HEK293 (cell line): ENCODE results near the gene NDUFC2.

Source experiments
- ZBTB49 ChIP-seq: fragments of 450-650 bp; formaldehyde crosslinking; IDR thresholded peaks from 2 replicates; pipeline ENCODE4 v1.5.1; 2016; ENCODE audit warnings: missing biosample characterization, missing genetic modification characterization, low read depth
- ZNF132 ChIP-seq: fragments of 450-650 bp; formaldehyde crosslinking; IDR thresholded peaks from 2 replicates; pipeline ENCODE4 v1.5.1; 2017; ENCODE audit warnings: missing biosample characterization, missing genetic modification characterization, borderline replicate concordance

GRCh38 chr11:78034623-78035022 is 45.0 kb downstream of the NDUFC2 start:
- TF ChIP-seq ZBTB49 (tag by site-specific recombination): no peak
- TF ChIP-seq ZNF132 (tag by site-specific recombination): no peak
